ENCODE measurements around the gene FCER2.

DNA sequence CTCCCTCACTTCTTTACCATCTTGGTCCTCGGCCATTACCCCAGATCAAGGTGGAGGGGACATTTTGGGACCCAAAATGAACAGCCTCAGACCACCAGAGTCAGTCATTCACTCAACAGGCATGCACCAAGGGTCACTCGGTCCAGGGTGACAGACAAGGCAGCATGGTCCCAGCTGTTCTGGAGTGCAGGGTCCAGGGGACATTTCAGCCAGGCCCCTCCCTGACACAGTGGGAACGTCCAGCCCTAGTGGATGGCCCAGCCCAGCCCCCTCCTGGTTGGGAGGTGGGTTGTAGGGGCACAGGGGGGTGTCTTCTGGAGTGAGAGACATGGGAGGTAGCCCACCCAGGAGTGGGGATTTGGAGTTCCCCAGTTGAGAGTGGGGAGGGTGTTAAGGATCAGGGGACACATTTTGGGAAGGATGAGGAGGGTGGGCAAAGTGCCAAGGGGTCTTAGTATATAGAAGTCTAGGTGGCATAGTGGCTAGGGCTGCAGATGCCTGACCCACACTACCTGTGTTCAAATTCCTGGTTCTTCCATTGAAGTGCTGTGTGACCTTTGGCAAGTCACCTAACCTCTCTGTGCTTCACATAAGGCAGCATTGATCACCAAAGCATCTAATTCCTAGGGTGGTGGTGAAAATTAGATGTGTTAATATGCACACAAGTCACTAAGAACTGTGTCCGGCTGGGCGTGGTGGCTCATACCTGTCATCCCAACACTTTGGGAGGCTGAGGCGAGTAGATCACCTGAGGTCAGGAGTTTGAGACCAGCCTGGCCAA, 2.5 kb upstream of the FCER2 start:
- TF ChIP-seq, protein P1, sequence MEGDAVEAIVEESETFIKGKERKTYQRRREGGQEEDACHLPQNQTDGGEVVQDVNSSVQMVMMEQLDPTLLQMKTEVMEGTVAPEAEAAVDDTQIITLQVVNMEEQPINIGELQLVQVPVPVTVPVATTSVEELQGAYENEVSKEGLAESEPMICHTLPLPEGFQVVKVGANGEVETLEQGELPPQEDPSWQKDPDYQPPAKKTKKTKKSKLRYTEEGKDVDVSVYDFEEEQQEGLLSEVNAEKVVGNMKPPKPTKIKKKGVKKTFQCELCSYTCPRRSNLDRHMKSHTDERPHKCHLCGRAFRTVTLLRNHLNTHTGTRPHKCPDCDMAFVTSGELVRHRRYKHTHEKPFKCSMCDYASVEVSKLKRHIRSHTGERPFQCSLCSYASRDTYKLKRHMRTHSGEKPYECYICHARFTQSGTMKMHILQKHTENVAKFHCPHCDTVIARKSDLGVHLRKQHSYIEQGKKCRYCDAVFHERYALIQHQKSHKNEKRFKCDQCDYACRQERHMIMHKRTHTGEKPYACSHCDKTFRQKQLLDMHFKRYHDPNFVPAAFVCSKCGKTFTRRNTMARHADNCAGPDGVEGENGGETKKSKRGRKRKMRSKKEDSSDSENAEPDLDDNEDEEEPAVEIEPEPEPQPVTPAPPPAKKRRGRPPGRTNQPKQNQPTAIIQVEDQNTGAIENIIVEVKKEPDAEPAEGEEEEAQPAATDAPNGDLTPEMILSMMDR (conservative IDR thresholded peaks at IDR 0.05; ENCODE audit: low read length): no peak
- no peak for TF ChIP-seq EZH2phosphoT487 (IDR thresholded peaks at IDR 0.05; ENCODE audit: borderline replicate concordance, low read depth, low read length)

All from OCI-LY7 (cell line).